Activated CD4-positive, alpha-beta T cell treated with anti-CD3 and anti-CD28 coated beads for 36 hours (primary cell): ENCODE results near the gene MRAS. TPM values are rescaled to one million over a fixed set of nuclear protein-coding genes. Genes with fewer than 3 reads are reported as not detected.
"Not testable (repeated sequence)": the region's sequence is repeated elsewhere in the genome, so short reads cannot be mapped to it uniquely, and the experiment has no call there.

ENCODE experiments used
- ATAC-seq: fragments of 200-7000 bp; cut with Tn5 transposase; one replicate; pipeline ENCODE4 v1.10.0; 2021; ENCODE audit warnings: mild to moderate bottlenecking, moderate library complexity
- CTCF ChIA-PET: fragments of 350-600 bp; sonication (Branson Sonifier 250); formaldehyde crosslinking; loops from one replicate; lab custom pipeline; 2021; ENCODE audit warnings: antibody characterized with exemption; lab: Charles Lee
- POLR2A ChIA-PET: fragments of 350-600 bp; sonication (Branson Sonifier 250); formaldehyde crosslinking; loops from one replicate; lab custom pipeline; 2021; ENCODE audit warnings: antibody characterized with exemption, inconsistent platforms; lab: Charles Lee
- DNase-seq: peaks from one replicate; pipeline ENCODE4 v3.0.0-alpha.2; 2020
- H3K27ac Mint-ChIP-seq: one replicate; pipeline ENCODE4 v1.8.0; 2021; ENCODE audit warnings: mixed read lengths
- H3K27me3 Mint-ChIP-seq: one replicate; pipeline ENCODE4 v1.8.0; 2021; ENCODE audit warnings: mixed read lengths
- H3K36me3 Mint-ChIP-seq: one replicate; pipeline ENCODE4 v1.8.0; 2021; ENCODE audit warnings: low read depth, mixed read lengths
- H3K4me1 Mint-ChIP-seq: one replicate; pipeline ENCODE4 v1.8.0; 2021; ENCODE audit warnings: mixed read lengths
- H3K4me3 Mint-ChIP-seq: one replicate; pipeline ENCODE4 v1.8.0; 2021; ENCODE audit warnings: mild to moderate bottlenecking, moderate library complexity, mixed read lengths
- H3K9me3 Mint-ChIP-seq: one replicate; pipeline ENCODE4 v1.8.0; 2021; ENCODE audit warnings: low read depth, mixed read lengths
- intact Hi-C, 2 experiments: fragments of 100-400 bp; cut with DNase I in 1 of 2; cut with micrococcal nuclease in 1 of 2; formaldehyde crosslinking; loops; one replicate each; pipeline versions ENCODE4 v1.14.2 to v1.15.1; 2022 to 2024; cut with DNase I, micrococcal nuclease
- total RNA-seq, 2 experiments: library from RNA; stranded (reverse); gene quantifications; one replicate each; pipeline ENCODE4 v1.2.3, GENCODE V29; 2021

The MRAS gene
- total RNA-seq, 2 experiments from 2014 or later: 0.16 TPM

- intact Hi-C loops: no loop called here
- POLR2A ChIA-PET: no interaction called here
- H3K36me3 Mint-ChIP-seq: no peaks in the 10 kb centered on the region
These were observed 20.9 kb downstream of the MRAS start for GRCh38 chr3:138369151-138369900.

GRCh38 chr3:138370321-138370720, 21.9 kb downstream of the MRAS start:
- intact Hi-C loops: no loop called here
- peaks cover 9% of the 10 kb centered on the region for H3K27me3 Mint-ChIP-seq
- no peak overlapping the region for H3K4me3 Mint-ChIP-seq
- no peaks in the 10 kb centered on the region for H3K9me3 Mint-ChIP-seq
- H3K36me3 Mint-ChIP-seq: no peaks in the 10 kb centered on the region
- H3K4me1 Mint-ChIP-seq: peaks cover 7% of the 10 kb centered on the region
- CTCF ChIA-PET: interaction anchor here (0.6 kb wide), 1 partner anchor 195 kb away, joined by 3 read pairs; no protein-coding TSS in a partner anchor
- no peak overlapping the region for H3K27ac Mint-ChIP-seq
- ATAC-seq (no peak), DNase-seq (no peak)
- POLR2A ChIA-PET: no interaction called here

More at GRCh38 chr3:138369151-138369900, 20.9 kb downstream of the MRAS start:
- Mint-ChIP-seq H3K27me3 (peaks cover 9% of the 10 kb centered on the region), H3K9me3 (no peaks in the 10 kb centered on the region), H3K27ac (no peak overlapping the region), H3K4me3 (no peak overlapping the region), H3K4me1 (peaks cover 7% of the 10 kb centered on the region)
- CTCF ChIA-PET: no interaction called here
- no peak for DNase-seq
- no peak for ATAC-seq

GRCh38 chr3:138371070-138371965, 22.9 kb downstream of the MRAS start:
- CTCF ChIA-PET: no interaction called here
- Mint-ChIP-seq H3K4me1 (peaks cover 7% of the 10 kb centered on the region), H3K4me3 (no peak overlapping the region), H3K27ac (no peak overlapping the region), H3K36me3 (no peaks in the 10 kb centered on the region), H3K9me3 (no peaks in the 10 kb centered on the region), H3K27me3 (peaks cover 12% of the 10 kb centered on the region)
- POLR2A ChIA-PET: no interaction called here
- ATAC-seq (peak; percentile 80), DNase-seq (peak; percentile 24)
- intact Hi-C loops: no loop called here

DNA sequence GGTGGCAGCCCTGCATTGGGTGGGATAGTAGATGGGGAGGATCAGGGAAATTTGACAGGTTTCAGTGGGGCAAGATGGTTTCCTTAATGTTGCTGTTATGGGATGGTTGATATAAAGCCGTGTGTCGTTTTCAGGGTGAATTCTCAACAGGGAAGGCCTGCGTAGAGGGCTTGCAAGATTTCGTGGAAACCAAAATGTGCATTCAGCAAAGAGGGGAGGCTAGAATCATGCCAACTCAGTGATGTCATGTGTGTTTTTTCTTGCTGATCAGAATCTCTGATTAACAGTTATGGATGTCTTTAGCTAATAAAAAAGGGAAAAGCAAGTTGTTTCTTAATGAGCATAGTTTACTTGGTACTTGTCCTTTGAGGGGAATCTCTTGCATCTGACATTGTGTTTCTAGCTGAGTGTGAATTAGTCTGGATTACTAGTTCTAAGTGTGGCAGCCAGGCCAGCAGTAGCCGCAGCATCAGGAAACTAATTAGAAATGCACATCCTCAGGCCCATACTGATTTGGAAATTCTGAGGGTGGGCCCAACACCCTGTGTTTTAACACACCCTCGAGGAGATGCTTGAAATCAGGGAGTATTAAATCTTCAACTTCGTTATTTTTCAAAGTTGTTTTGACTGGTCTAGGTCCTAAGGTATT, 24.8 kb downstream of the MRAS start:
- ChIA-PET POLR2A (no interaction called here), CTCF (interaction anchor here (0.7 kb wide), 1 partner anchor 86 kb away, joined by 5 read pairs; no protein-coding TSS in a partner anchor)
- Mint-ChIP-seq H3K27me3 (peaks cover 12% of the 10 kb centered on the region), H3K9me3 (no peaks in the 10 kb centered on the region), H3K27ac (no peak overlapping the region), H3K4me1 (peaks cover 7% of the 10 kb centered on the region), H3K36me3 (no peaks in the 10 kb centered on the region), H3K4me3 (no peak overlapping the region)
- no peak for ATAC-seq
- no peak for DNase-seq
- intact Hi-C loops: no loop called here

DNA sequence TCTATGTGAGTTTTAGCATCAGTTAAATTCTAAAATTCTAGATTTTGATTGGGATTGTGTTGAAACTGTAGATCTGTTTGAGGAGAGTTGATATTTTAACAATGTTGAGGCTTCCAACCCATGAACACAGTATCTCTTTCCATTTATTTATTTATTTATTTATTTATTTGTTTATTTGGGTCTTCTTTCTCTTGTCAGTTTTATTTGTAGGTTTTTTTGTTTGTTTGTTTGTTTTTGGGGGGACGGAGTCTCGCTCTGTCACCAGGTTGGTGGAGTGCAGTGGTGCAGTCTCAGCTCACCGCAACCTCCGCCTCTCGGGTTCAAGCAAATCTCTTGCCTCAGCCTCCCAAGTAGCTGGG, 25.3 kb downstream of the MRAS start:
- no peak overlapping the region for H3K27ac Mint-ChIP-seq
- no peak overlapping the region for H3K4me3 Mint-ChIP-seq
- CTCF ChIA-PET: no interaction called here
- H3K36me3 Mint-ChIP-seq: no peaks in the 10 kb centered on the region
- ATAC-seq: no peak
- DNase-seq: no peak
- intact Hi-C loops: no loop called here
- H3K9me3 Mint-ChIP-seq: no peaks in the 10 kb centered on the region
- H3K27me3 Mint-ChIP-seq: peaks cover 12% of the 10 kb centered on the region
- peaks cover 7% of the 10 kb centered on the region for H3K4me1 Mint-ChIP-seq
- POLR2A ChIA-PET: no interaction called here

DNA sequence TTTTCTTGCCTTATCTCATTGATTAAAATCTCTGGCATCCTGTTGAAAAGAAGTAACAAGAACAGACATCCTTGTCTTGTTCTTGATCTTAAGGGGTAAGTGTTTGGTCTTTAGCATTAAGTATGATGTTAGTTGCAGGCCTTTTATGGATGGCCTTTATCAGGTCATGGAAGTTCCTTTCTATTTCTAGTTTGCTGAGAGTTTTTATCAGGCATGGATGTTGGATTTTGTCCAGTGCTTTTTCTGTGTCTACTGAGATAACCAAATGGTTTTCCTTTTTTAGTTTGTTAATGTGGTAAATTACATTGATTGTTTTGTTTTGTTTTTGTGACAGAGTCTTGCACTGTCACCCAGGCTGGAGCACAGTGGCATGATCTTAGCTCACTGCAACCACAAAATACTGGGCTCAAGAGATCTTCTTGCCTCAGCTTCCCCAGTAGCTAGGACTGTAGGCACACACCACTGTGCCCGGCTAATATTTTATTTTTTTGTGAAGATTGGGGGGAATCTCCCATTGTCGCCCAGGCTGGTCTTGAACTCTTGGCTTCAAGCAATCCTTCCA, 26.3 kb downstream of the MRAS start:
- Mint-ChIP-seq H3K9me3 (no peaks in the 10 kb centered on the region), H3K27ac (no peak overlapping the region), H3K36me3 (no peaks in the 10 kb centered on the region), H3K4me1 (peaks cover 7% of the 10 kb centered on the region), H3K27me3 (peaks cover 9% of the 10 kb centered on the region), H3K4me3 (no peak overlapping the region)
- ChIA-PET CTCF (no interaction called here), POLR2A (no interaction called here)
- intact Hi-C loops: no loop called here
- DNase-seq (no peak), ATAC-seq (no peak)

- H3K9me3 Mint-ChIP-seq: no peaks in the 10 kb centered on the region
- H3K4me3 Mint-ChIP-seq: no peak overlapping the region
- no peak for ATAC-seq
- no peak overlapping the region for H3K27ac Mint-ChIP-seq
- H3K36me3 Mint-ChIP-seq: no peaks in the 10 kb centered on the region
- intact Hi-C loops: no loop called here
- ChIA-PET CTCF (interaction anchor here (1.0 to 1.3 kb wide), 2 partner anchors 20 to 42 kb away, joined by 3 to 4 read pairs; no protein-coding TSS in a partner anchor), POLR2A (no interaction called here)
- H3K27me3 Mint-ChIP-seq: peaks cover 9% of the 10 kb centered on the region
- peaks cover 7% of the 10 kb centered on the region for H3K4me1 Mint-ChIP-seq
- DNase-seq: no peak
These were observed 27.1 kb downstream of the MRAS start for GRCh38 chr3:138375447-138375846.

DNA sequence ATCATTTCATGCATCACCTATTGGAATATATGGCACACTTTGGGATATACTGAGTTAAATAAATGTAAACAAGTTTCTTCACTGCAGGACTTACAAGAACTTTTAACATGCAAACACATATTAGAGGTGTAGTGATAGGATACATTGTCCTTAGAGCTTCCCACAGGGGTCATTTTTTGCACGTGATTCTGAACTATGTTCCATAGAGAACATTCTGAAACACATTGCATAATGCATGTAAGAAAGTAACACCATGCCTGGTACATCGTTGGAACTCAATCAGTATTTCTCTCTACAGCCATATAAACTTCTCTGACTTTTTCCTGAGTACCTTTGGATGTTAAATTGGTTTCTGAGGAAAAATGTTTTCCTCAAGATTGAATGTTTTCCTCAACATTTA, 28.3 kb downstream of the MRAS start:
- CTCF ChIA-PET: interaction anchor here (1.3 kb wide), 1 partner anchor 41 kb away, joined by 4 read pairs; no protein-coding TSS in a partner anchor
- ATAC-seq (no peak), DNase-seq (no peak)
- peaks cover 3% of the 10 kb centered on the region for H3K4me1 Mint-ChIP-seq
- POLR2A ChIA-PET: no interaction called here
- H3K27ac Mint-ChIP-seq: no peak overlapping the region
- no peak overlapping the region for H3K4me3 Mint-ChIP-seq
- no peaks in the 10 kb centered on the region for H3K36me3 Mint-ChIP-seq
- intact Hi-C loops: no loop called here
- no peaks in the 10 kb centered on the region for H3K9me3 Mint-ChIP-seq
- H3K27me3 Mint-ChIP-seq: peaks cover 4% of the 10 kb centered on the region

DNA sequence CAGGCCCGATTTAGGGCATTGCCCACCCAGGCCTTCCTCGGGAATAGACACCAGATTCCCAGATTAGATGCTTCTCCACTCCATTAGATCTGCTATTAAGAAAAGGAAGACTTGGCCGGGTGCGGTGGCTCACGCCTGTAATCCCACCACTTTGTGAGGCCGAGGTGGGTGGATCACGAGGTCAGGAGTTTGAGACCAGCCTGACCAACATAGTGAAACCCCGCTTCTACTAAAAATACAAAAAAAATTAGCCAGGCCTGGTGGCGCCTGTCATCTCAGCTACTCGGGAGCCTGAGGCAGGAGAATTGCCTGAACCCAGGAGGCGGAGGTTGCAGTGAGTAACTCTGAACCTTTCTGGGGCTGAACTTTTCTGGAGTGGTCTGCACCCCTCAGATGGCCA, 28.8 kb downstream of the MRAS start:
- intact Hi-C loops, DNase-seq, H3K36me3 Mint-ChIP-seq, H3K9me3 Mint-ChIP-seq, H3K4me1 Mint-ChIP-seq, CTCF ChIA-PET, ATAC-seq, POLR2A ChIA-PET, H3K27ac Mint-ChIP-seq, H3K4me3 Mint-ChIP-seq, H3K27me3 Mint-ChIP-seq: not testable (repeated sequence)

- POLR2A ChIA-PET: no interaction called here
- ATAC-seq (no peak), DNase-seq (no peak)
- intact Hi-C loops: no loop called here
- Mint-ChIP-seq H3K27me3 (peaks cover 3% of the 10 kb centered on the region), H3K9me3 (no peaks in the 10 kb centered on the region), H3K4me1 (no peaks in the 10 kb centered on the region), H3K27ac (no peak overlapping the region), H3K36me3 (no peaks in the 10 kb centered on the region), H3K4me3 (no peak overlapping the region)
- CTCF ChIA-PET: no interaction called here
These were observed 29.4 kb downstream of the MRAS start for GRCh38 chr3:138377804-138378203.

DNA sequence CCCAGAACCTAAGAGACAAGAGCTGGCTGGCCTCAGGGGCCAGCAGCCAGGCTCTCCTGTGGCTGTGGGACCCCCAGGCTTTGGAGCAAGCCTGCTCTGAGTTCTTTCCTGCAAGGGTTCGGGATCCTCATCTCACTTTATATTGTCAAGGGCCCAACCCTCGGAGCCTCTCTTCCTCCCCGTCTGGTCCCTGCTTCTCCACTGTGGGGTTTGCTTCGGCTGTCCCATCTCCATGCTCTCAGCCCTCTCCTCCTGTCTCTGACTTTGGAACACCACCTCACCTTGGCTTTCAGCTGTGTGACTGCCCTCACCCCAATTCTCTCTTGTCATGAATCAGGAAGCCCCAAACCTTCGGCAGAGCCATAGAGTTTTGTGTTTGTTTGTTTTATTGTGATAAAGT, 30.0 kb downstream of the MRAS start:
- Mint-ChIP-seq H3K36me3 (no peaks in the 10 kb centered on the region), H3K4me3 (no peak overlapping the region), H3K27me3 (peaks cover 3% of the 10 kb centered on the region), H3K27ac (no peak overlapping the region), H3K9me3 (no peaks in the 10 kb centered on the region), H3K4me1 (no peaks in the 10 kb centered on the region)
- CTCF ChIA-PET: no interaction called here
- POLR2A ChIA-PET: no interaction called here
- DNase-seq (no peak), ATAC-seq (no peak)
- intact Hi-C loops: no loop called here
